GM19463 (cell line): Measurements from ENCODE around the gene GALNT16.

Source experiments
- ATAC-seq: cut with Tn5 transposase; IDR thresholded peaks from one replicate; pipeline ENCODE4 v1.9.1; 2021; ENCODE audit warnings: mild to moderate bottlenecking, moderate library complexity; ENCODE audit not compliant: unreplicated experiment

GALNT16 gene

DNA sequence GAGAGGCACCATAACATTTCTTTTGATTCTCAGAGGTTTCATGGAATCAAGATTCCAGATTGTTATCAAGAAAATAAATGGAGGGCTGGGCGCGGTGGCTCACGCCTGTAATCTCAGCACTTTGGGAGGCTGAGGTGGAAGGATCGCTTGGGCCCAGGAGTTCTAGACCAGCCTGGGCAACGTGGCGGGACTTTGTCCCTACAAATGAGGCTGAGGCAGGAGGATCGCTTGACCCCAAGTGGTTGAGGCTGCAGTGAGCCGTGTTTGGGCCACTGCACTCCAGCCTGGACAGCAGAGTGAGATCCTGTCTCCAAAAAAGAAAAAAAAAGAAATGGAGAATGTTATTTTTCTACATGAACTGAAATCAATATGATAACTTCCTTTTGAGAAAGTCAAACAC lies 139.8 kb downstream of the GALNT16 start:
- no peak for ATAC-seq

DNA sequence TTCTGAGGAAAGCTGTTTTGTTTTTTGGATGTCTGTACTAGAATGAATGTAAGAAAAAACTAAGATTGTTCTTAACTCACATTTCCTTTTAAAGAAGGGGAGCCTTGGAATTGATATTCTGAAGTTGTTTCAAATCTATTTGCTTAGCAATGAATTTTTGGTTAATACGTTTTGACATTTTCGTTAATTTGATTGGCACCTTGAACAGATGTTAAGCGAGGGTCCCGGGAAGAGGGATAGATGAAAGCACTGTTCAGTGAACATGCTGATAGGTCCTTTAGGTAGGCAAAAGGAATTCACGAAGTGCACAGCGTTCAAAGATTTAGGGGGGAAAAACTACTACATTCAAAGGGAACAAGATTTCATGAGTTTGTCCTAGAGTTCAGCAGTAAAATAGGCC lies 140.2 kb downstream of the GALNT16 start:
- no peak for ATAC-seq

DNA sequence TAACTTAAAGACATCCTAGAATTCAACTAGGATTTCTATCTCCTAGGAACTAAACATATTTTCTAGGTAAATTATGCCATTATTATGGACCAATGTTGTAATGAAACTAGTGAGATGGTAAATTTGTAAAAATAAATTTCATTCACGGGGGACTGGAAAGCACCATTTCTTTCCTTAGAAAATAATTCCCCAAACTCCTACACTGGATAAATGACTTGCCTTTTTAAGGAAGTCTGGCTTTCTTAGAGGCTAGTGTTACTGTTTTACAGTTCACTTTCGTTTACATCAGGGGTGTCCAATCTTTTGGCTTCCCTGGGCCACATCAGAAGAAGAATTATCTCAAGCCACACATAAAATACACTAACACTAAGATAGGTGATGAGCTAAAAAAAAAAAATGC lies 141.9 kb downstream of the GALNT16 start:
- ATAC-seq, result no peak

DNA sequence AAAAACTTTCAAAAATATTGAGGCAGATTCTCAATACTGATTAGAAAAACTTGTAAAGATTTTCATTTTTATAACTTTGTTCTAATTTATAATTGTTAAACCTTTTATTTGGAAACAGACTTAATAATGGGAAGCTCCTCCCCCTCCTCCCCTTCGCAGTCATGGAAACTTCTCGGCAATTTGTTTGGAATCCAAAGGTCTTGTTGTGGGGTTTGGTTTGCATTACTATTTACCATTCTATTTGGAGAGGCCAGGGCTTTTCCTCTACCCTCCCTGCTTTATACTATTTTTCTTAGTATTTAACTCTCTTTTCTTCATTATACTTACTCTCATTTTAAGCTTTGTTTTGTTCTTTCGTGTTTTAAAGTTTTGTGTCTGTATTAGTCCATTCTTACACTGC lies 144.5 kb downstream of the GALNT16 start:
- no peak for ATAC-seq

DNA sequence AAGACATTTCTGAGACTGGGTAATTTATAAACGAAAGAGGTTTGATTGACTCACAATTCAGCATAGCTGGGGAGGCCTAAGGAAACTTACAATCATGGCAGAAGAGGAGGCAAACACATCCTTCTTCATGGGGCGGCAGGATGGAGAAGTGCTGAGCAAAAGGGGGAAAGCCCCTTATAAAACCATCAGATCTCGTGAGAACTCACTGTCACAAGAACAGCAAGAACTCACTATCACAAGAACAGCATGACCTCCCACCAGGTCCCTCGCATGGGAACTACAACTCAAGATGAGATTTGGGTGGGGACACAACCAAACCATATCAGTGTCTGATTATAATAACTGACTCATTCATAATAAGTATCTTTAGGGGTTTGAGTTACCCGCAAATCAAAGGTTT lies 144.9 kb downstream of the GALNT16 start:
- no peak for ATAC-seq

DNA sequence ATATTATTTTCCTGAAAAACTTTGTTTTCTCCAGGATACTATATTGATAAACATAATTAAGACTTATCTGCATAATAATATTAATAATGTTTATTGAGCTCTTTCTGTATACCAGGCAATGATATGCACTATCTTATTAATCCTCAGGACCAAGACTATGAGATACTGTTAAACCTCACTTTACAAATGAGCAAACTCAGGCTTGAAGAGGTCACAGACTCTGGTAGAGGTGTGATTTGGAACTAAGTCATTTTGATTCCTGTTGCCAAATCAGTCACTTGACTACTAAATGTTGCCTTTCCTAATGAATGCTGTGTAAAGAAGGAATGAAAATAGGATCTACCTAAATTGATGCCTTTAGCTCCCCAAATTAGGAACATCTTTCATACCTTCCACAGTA lies 145.8 kb downstream of the GALNT16 start:
- ATAC-seq, result no peak
